GM19452 (cell line): ENCODE measurements around the gene STK39.
A peak's percentile ranks its signal among the peaks of the same experiment; 100 is the strongest.

Source experiments
- ATAC-seq: cut with Tn5 transposase; IDR thresholded peaks from one replicate; pipeline ENCODE4 v1.9.1; 2021; ENCODE audit not compliant: unreplicated experiment

Gene STK39

DNA sequence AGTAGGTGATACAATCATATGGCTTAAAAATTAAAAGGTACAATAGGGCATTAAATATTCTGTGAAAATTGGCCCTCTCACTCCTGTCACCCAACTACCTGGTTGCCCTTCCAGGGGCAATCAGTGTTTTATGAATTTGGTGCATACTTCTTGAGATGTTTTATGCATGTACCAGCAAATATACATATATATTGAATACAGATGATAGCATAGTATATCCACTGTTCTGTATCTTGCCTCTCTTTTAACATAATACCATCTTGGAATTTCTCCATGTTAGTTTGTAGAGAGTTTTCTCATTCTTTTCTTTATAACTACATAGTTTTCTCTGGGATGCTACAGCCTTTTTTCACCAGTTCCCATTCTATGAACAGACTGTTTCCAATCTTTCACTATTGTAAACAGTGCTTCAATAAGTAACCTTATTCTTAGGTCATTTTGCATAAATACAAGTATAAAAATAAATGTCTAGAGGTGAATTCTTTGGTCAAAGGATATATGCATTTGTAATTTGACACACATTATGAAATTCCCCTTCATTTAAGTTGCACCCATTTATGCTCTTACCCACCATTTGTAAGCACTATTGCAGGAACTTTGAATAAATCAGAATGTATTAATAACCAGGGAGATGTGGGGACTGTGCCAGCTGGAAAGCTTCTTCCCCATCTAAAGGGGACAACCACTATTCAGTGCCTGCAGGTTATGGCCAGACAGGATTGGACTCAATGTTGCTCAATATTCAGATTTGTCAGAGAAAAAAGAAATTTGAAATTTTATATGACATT is 225.4 kb downstream of the STK39 start:
- ATAC-seq, result no peak

DNA sequence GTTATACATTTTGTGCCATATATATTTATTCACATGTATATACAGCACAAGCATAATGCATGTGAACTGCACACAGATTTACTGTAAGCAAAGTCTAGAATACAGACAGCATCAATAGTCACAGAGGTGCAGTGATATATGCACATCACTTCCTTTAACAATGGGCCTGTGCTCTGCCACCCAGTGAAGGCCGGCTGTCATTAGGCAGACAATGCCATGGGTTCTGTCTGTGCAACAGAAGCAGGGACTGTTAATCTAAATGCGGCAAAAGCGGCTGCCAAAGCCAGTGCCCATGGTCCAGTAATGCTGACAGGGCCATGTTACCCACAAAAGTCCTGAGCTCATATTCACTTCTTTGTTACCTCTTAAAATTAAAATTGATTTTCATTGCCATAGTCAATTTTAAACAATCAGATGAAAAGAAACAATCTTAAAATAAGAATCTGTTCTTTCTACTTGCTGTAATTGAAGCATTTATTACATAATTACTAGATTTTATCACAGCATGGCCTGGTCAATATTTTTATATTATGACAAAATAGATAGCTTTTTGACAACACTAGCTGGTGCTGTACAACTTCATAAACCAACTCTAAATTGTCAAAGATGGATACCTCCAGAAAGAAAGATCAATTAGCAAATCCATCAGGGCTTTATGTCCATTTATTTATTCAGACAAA is 232.0 kb downstream of the STK39 start:
- no peak for ATAC-seq

DNA sequence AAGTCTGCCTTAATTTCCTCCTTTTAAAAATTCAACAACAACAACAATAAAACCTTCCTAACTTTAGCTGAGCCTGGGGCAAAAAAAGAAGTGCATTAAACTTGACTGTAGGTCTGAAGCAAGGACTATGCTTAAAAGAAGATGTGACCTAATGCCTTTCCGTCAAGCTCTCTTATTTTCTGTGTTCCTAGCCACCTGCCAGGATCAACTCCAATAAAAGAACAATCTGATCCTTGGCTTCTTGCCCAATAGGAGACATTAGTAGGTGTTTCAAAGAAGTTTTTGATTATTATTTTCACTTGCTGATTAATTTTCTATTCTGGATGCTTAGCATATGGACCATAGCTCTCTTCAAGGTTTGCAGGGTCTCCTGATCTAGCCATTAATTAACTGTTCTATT is 237.5 kb downstream of the STK39 start:
- no peak for ATAC-seq

DNA sequence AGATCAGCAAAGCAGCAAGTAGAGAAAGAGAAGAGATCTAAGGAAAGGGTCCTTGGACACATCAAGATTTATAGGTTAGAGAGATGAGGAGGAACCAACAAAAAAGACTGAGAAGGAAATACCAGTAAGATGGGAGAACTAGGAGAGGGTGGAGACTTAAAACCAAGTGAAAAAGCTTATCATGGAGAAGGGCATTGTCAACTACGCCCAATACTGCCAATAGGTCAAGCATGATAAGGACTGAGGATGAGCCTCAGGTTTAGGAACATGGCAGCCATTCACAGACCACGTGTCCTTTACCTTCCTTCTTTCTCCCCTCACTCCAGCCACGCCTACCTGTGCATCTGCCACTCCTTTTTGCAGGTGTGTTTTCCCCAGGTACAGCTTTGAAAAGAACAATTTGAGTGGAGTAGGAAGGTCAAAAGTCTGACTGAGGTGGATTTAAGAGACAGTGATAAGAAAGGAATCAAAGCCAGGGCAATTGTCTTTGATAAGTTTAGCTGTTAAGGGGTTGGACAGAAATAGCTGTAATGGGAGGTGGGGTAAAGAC is 238.7 kb downstream of the STK39 start:
- no peak for ATAC-seq

DNA sequence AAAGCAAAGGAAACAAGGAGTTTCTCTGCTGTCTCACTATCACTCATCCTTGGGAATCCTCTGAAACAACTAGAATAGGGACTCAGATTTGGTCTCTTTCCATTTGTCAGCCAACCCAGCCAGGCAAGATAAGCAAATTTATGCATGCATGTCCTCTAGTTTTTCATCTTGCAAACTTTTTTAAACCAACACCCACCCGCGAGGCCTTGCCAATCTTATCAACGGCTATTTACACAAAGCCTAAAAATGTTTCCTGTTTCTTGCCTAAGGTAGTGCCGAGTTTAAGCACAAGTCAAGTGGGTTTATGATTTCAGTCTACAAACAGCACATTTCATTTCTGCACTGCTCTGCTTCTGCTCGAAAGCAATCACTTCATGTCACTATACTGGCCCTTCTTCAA is 240.9 kb downstream of the STK39 start:
- ATAC-seq, result no peak

DNA sequence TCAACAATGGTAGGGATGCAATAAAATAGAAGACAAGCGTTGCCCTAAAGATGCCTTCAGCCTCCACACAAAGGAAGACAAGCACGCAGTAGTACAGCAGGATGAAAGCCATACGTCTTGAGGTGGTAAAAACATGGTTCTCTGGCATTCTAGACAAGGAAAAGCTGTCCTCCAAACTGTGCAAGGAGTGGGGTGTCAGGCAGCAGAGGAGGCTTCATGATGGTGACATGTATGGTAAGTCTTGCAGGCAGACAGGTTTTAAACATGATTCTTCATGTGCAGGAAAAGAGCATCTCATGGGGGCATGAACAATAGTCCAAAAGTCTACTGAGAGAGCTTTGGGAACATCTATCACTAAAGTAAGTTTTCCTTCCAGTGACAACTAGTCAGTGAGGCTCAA is 241.8 kb downstream of the STK39 start:
- ATAC-seq, result no peak

DNA sequence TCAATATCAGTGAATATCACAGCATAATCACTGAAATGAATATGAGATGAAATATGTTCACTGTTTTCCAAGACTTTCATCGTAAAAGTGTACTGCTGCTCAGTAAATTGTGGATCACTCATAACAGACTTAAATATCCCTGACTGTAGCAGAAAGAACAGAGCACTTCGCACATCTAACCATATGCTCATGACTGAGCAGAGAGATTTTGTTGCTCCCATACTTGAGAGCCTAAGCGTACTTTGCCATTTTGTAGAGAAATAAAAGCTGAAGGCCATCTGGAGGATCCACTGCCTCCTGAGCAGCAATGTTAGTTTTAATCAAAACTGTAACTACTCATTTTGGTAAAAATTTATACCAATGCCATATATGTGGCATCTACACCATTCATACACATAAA is 243.5 kb downstream of the STK39 start:
- no peak for ATAC-seq

DNA sequence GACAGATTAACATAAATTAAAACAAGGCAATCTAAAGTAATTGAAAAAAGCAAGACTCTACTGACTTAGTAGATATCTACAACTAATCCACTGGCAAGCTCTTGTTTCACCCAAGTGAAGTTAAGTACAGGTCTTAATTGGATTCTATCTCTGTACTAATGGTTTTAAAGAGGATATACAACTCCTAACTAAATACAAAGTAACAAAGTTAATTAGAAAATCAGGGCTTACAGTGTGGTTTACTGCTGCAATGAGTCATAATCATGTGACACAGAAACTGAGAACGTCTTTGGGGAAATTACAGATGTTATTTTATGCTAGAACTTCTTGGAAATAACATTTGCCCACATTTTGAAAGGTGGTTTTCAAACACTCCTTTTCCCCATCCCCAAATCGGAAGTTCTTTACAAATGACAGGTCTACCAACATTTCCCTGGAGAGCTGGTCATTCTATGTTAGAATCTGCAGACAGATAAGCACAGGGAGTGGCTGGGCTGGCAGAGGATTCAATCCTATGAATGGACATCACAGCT is 245.3 kb downstream of the STK39 start:
- ATAC-seq, result peak; percentile 68

DNA sequence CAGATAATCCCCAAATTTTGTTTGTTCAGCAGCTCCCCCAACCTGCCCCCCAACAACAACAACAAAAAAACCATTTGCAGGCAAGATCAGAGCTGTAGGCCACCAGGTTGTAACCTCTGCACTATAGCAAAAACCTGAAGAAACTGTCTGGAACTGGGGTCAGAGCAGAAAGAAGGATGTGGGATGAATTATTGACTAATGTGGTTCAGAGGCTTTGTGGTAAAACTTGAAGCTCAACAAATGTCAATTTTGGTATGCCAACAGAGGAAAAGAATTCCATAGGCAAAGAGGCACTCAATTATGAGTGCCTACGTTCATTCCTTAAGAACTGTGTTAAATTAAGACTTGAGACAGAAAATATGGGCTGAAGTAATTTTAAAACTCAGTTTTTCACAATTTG is 255.1 kb downstream of the STK39 start:
- no peak for ATAC-seq

DNA sequence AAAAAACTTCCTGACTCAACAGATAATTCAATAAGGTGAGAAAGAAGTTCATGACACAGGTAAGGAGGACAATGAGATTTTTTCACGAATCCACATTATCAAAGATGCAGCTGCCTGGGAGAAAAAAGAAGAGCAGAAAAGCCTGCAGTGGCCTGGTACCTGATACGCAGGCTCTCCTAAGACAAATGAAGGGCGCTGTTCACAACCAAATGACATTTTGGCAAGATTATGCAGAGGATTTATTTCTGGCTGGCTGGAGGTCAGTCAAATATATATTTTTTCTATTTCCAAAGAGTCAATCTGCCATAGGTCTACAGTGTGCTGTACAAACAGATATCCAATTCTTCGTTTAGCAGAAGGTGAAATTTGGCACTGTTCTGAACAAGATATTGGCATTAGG is 257.3 kb downstream of the STK39 start:
- ATAC-seq, result no peak

DNA sequence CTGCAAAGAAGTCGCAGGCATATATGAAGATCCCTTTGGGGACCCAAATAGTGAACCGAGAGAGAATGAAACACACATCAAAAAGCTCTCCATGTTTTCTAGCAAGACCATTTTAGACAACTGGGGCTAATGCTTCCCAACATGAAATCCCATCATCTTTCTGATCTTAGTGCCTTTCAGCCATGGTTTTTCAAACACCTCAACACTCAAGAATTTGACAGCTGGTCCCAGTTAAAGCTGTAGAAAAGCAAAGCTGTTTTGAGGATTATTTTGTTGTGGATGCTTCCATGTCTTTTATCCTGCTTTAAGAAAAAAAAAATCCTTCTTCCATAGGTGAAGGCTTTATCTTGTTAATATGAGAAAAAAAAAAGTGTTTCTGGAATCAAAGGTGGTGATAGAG is 259.1 kb downstream of the STK39 start:
- ATAC-seq, result no peak

DNA sequence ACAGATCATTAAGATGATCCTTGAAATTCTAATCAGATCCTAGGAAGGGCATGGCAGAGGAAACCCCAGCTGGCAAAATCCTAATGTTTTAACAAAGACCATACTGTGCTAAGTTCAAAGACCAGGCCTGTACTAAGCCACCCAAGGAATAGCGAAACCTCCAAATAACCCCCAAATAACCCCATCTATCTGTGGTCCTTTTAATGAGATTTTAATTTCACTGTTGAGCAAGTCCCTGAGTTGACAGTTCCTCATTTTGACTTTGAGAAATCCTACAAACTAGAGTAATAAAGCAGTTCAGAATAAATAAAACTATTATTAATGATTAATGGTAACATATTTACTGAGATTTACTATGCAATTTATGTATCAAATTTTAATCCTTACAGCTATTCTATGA is 259.8 kb downstream of the STK39 start:
- ATAC-seq, result no peak

DNA sequence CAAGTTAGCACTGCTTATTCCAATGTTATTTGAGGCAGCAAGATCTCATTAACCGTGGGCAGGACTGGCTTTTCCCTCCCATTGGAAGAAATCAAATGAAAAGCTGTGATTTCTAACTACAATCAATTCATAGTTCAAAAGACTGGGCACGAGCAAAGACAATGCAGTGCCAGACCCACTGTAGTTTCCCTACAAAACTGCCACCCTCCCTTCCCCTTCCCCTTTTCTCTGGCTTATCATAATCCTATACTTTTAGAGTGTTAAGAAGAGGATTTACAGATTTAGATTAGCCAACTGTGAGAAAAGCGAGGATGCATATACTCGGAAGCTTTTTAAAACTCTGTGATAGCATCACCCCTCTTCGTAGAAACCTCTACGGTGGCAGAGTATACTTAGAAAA is 260.4 kb downstream of the STK39 start:
- no peak for ATAC-seq

DNA sequence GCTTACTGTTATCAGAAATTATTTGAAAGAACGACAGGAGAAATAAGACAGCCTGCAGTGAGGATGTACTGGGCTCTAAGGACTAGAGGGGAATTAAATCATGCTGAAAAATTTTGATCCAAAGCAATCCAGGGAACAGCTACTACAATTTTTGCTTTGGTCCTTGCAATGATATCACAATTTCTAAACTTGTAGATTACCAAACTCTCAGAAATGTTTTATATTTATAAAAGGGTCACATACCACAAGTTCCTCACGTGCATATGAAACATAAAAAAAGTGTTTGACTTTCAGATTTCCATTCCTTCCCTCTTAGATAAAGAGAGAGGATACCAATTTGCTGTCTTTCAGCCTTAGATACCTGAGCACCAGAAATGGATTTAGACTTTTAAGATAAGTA is 261.2 kb downstream of the STK39 start:
- no peak for ATAC-seq

DNA sequence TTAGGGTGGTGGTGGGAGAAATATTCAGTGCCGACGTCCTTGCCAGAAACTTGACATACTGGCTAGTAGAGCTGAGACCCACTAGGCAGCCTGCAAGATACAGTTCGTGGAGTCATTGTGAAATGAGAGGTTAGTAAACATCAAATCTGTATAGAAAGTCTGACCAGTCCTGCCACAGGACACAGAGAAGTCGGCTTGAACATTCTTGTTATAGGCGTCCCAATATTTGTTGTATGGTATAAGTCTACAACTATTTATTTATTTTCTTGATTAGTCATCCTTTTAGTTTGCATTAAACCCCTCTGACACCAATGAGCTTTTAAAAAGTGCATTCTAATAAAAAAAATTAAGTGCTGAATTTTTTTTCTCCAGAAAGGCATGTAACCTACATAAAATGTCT is 265.4 kb downstream of the STK39 start:
- ATAC-seq, result no peak

DNA sequence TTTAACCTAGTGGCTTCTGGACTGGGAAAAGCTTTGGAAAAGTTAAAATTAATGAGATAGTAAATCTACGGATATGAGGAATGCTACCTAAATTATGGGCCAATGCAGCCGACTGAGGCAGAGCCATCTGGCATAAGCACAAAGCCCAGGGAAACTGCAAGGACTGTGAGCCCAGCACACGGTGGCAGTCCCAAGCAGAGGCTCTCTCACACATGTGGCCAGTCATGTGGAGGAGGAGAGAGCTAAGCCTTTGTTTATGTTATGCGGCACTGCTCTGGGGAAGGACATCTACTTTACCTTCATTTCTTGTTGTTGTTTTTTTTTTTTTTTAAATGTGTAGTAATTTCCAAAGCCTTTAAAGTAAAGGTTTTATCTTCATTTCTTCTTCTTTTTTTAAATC is 267.0 kb downstream of the STK39 start:
- ATAC-seq, result no peak

DNA sequence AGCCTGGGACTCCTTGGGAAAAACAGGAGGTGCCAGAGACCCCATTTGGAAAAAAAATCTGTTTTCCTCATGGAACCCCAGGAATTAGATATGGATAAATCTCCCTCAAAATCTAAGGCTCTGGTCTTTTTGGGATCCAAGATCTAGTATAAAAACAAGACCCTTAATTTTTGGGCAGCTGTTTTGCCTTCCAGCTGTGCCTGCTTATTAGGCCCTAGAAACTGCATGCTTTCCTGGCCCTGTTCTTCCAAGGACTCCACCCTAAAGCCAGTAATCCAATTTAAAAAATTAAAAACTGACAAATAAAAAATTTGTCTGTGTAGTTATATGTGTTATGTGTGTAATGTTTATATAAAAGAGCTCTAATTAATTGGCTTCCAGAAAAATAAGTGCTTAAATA is 274.6 kb downstream of the STK39 start:
- ATAC-seq, result no peak

DNA sequence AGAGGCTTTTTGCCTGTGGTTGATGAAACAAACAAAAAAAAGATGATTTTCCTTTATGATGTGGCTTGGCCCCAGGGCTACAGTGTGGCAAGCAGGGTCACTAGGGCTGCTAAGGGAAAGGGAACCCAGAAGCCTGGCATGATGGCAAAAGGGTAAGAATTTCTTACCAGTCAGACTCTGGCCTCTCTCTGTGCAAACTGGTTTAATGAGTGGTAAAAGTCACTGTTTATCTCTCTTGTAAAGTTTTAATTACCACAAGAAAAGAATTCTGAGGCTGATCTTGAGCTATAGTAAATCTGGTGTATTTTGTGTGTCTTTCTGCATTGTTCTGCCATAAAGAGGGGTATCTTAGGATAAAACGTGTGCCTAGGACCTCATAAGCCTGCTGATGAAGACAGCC is 275.4 kb downstream of the STK39 start:
- ATAC-seq, result no peak

DNA sequence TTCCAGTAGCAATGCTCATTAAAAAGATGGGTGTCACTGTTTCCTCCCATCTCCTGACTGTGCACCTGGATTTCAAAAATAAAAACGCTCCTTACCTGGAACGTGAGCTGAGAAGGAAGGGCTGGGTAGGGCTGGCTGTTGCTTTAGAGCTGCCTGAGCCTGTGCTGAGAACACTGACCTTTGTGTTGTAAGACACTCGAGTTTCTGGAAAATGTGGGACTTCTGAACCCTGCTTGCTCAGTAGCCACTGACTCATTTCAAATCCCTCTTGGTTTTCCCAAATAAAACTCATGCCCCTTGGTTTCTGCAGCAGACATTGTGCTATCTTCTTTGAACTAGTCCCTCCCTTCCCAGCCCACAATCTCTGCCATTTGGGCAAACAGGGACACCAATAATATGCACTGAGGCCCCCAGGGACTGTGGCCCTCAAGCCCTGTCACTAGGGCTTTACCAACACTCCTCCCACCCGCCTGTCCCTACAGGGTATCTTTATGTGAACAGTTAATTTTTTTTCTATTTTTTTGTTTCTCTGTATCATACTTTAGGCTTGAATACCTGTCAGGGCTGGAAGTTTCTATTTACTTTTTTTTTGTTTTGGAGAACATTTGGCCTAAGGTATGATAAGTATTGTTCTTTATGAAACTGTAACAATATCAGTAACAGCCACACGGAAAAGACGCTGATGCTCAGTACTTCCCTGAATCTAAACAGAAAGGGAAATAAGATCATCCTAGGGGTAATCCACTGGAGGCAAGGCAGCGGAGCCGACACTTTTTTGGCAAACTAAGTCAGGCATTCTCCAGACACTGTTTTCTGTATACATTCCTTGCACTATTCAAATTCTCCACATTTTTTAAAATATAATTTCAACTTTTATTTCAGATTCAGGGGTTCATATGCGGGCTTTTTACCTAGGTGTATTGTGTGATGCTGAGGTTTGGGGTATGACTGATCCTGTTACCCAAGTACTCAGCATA is 280.2 kb downstream of the STK39 start:
- no peak for ATAC-seq

DNA sequence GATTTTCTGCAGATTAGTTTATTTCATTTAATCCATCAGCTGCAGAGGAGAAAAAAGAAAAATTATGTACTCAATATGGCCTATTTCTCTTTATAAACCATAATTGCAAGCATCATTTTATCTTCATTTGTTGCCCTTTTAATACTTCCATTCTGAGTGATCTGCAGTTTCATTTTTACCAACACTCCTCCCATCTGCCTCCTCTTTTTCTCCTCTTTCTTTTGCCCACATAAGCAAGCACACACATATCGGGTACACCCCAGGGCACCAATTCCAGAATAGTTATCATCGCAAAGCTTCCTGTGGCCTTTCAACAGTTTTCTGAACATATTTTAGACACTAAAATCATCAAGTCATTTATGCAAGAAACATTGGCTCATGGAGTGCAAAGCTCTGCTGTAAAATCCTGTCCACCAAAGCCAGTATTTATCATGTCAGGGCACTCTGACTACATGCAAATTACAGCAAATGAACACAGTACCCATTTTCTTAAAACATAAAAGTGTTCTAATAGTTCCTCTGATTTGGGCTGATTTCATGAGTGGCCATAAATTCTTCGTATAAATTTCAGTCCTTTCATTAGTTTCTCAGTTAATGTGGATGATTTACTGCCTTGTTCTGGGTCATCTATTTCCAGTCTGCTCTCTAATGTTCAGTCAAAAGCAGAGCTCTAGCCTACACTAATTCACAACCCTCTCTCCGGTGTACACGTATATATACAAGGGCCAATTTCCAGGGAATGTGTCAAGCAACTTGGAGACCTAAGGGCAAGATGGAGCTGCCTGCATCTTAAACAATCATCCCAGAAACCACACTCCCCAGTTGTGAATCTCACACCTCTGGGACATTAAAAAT is 281.3 kb downstream of the STK39 start:
- no peak for ATAC-seq
